K562 (cell line): Measurements from ENCODE around the gene DNAJB13.

ENCODE experiments used
- ATF1 ChIP-seq, 2 experiments: fragments of 450-650 bp in 1 of 2; IDR thresholded peaks; 2 replicates each; pipeline ENCODE4 v1.6.1; 2016; ENCODE audit warnings: missing compliant biosample characterization in 1 of 2, missing genetic modification characterization in 1 of 2
- EZH2 ChIP-seq: IDR thresholded peaks from 2 replicates; pipeline ENCODE4 v1.6.1; 2012; ENCODE audit warnings: low read depth, mild to moderate bottlenecking, inconsistent platforms, low read length, borderline replicate concordance
- MTF1 ChIP-seq: fragments of 250-450 bp; sonication (Bioruptor Pico); IDR thresholded peaks from 2 replicates; pipeline ENCODE4 v1.9.0; 2021; ENCODE audit warnings: moderate library complexity, mild to moderate bottlenecking, inconsistent platforms, borderline replicate concordance
- RAD21 ChIP-seq, 2 experiments: fragments of 250-450 bp in 1 of 2; fragments of 450-650 bp in 1 of 2; sonication (Bioruptor Pico) in 1 of 2; formaldehyde crosslinking in 1 of 2; IDR thresholded peaks in 1 of 2; conservative IDR thresholded peaks in 1 of 2; 2 replicates each; pipeline versions ENCODE4 v1.4.0 to v1.8.0; 2020 to 2022; ENCODE audit warnings: mild to moderate bottlenecking in 2 of 2, moderate library complexity in 1 of 2
- RFX1 ChIP-seq: fragments of 450-650 bp; IDR thresholded peaks from 2 replicates; pipeline ENCODE4 v1.6.1; 2016; ENCODE audit warnings: mild to moderate bottlenecking, moderate library complexity
- SUPT5H ChIP-seq: fragments of 450-650 bp; IDR thresholded peaks from 2 replicates; pipeline ENCODE4 v1.6.1; 2016
- TAF7 ChIP-seq: fragments of 450-650 bp; IDR thresholded peaks from 2 replicates; pipeline ENCODE4 v1.6.1; 2016; ENCODE audit warnings: missing genetic modification characterization, missing compliant biosample characterization
- THRAP3 ChIP-seq: fragments of 450-650 bp; IDR thresholded peaks from 2 replicates; pipeline ENCODE4 v1.6.1; 2016; ENCODE audit warnings: mild to moderate bottlenecking, inconsistent platforms, borderline replicate concordance
- U2AF2 ChIP-seq: fragments of 200-400 bp; formaldehyde crosslinking; optimal IDR thresholded peaks from 2 replicates; pipeline ENCODE3; 2017; ENCODE audit warnings: low read depth, mild to moderate bottlenecking, low read length
- XRCC5 ChIP-seq: fragments of 200-400 bp; formaldehyde crosslinking; IDR thresholded peaks from 2 replicates; pipeline ENCODE4 v1.6.1; 2017; ENCODE audit warnings: low read depth, mild to moderate bottlenecking, low read length
- TF ChIP-seq, protein P1 (sequence below), 3 experiments: fragments of 200-800 bp in 1 of 3; fragments of 250-450 bp in 1 of 3; fragments of 450-650 bp in 1 of 3; sonication (Bioruptor Pico) in 1 of 3; sonication (Bioruptor generic) in 1 of 3; formaldehyde crosslinking in 1 of 3; IDR thresholded peaks; 2 replicates each; pipeline versions ENCODE4 v1.6.1 to v1.8.0; 2016 to 2022; ENCODE audit warnings: mild to moderate bottlenecking in 2 of 3, missing genetic modification characterization in 2 of 3, missing compliant biosample characterization in 1 of 3, moderate library complexity in 1 of 3
- TF ChIP-seq, protein P2 (sequence below): sonication (generic); formaldehyde crosslinking; IDR thresholded peaks from 2 replicates; pipeline ENCODE4 v1.9.0; 2022; ENCODE audit warnings: mild to moderate bottlenecking, missing genetic modification reagents
- TF ChIP-seq, protein P3 (sequence below): fragments of 250-450 bp; sonication (Bioruptor Pico); IDR thresholded peaks from 2 replicates; pipeline ENCODE4 v1.5.0; 2021
- TF ChIP-seq, protein P4 (sequence below), 3 experiments: IDR thresholded peaks in 2 of 3; conservative IDR thresholded peaks in 1 of 3; 2 replicates each; pipeline ENCODE4 v1.5.1; 2011 to 2012; ENCODE audit warnings: low read length in 3 of 3, mild to moderate bottlenecking in 3 of 3, control low read depth in 2 of 3, improper control_type of control experiment in 1 of 3, inconsistent platforms in 1 of 3, low read depth in 1 of 3, mixed read lengths in 1 of 3, moderate library complexity in 1 of 3; ENCODE audit not compliant: insufficient read depth in 2 of 3

DNA sequence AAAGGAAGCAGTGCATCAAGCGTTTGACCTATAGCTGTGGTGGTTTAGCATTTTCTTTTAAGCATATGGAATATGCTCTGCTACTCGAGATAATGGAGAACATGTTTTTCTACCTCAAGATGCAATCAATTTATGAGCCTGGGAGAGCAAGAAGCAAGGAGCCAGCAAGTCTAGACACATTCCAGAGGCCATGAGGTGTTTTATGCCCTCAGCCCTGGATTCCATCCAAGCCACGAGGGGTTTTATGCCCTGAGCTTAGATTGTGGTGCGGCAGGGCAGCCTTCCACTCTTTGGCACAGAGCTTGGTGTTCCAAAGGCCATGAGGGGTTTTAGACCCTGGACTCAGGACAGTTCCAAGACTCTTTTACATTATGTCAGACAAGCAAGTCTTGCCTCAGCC is 11.7 kb upstream of the DNAJB13 start:
- TF ChIP-seq, protein P1, sequence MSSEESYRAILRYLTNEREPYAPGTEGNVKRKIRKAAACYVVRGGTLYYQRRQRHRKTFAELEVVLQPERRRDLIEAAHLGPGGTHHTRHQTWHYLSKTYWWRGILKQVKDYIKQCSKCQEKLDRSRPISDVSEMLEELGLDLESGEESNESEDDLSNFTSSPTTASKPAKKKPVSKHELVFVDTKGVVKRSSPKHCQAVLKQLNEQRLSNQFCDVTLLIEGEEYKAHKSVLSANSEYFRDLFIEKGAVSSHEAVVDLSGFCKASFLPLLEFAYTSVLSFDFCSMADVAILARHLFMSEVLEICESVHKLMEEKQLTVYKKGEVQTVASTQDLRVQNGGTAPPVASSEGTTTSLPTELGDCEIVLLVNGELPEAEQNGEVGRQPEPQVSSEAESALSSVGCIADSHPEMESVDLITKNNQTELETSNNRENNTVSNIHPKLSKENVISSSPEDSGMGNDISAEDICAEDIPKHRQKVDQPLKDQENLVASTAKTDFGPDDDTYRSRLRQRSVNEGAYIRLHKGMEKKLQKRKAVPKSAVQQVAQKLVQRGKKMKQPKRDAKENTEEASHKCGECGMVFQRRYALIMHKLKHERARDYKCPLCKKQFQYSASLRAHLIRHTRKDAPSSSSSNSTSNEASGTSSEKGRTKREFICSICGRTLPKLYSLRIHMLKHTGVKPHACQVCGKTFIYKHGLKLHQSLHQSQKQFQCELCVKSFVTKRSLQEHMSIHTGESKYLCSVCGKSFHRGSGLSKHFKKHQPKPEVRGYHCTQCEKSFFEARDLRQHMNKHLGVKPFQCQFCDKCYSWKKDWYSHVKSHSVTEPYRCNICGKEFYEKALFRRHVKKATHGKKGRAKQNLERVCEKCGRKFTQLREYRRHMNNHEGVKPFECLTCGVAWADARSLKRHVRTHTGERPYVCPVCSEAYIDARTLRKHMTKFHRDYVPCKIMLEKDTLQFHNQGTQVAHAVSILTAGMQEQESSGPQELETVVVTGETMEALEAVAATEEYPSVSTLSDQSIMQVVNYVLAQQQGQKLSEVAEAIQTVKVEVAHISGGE (CRISPR knock-in tag; IDR thresholded peaks at IDR 0.05): no peak
- TF ChIP-seq XRCC5 (no peak), EZH2 (no peak), RFX1 (no peak), U2AF2 (no peak), MTF1 (CRISPR knock-in tag) (no peak), SUPT5H (no peak), RAD21 (CRISPR knock-in tag; conservative IDR thresholded peaks at IDR 0.05 in 1 of 2, IDR thresholded peaks at IDR 0.05 in 1 of 2) (no peak), TAF7 (tag) (no peak), ATF1 (CRISPR knock-in tag; IDR thresholded peaks at IDR 0.05) (no peak), ATF1 (tag; IDR thresholded peaks at IDR 0.05) (no peak), THRAP3 (no peak)
- TF ChIP-seq, protein P2, sequence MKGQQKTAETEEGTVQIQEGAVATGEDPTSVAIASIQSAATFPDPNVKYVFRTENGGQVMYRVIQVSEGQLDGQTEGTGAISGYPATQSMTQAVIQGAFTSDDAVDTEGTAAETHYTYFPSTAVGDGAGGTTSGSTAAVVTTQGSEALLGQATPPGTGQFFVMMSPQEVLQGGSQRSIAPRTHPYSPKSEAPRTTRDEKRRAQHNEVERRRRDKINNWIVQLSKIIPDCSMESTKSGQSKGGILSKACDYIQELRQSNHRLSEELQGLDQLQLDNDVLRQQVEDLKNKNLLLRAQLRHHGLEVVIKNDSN (CRISPR knock-in tag): no peak
- TF ChIP-seq, protein P3, sequence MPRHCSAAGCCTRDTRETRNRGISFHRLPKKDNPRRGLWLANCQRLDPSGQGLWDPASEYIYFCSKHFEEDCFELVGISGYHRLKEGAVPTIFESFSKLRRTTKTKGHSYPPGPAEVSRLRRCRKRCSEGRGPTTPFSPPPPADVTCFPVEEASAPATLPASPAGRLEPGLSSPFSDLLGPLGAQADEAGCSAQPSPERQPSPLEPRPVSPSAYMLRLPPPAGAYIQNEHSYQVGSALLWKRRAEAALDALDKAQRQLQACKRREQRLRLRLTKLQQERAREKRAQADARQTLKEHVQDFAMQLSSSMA (CRISPR knock-in tag): no peak
- TF ChIP-seq, protein P4, sequence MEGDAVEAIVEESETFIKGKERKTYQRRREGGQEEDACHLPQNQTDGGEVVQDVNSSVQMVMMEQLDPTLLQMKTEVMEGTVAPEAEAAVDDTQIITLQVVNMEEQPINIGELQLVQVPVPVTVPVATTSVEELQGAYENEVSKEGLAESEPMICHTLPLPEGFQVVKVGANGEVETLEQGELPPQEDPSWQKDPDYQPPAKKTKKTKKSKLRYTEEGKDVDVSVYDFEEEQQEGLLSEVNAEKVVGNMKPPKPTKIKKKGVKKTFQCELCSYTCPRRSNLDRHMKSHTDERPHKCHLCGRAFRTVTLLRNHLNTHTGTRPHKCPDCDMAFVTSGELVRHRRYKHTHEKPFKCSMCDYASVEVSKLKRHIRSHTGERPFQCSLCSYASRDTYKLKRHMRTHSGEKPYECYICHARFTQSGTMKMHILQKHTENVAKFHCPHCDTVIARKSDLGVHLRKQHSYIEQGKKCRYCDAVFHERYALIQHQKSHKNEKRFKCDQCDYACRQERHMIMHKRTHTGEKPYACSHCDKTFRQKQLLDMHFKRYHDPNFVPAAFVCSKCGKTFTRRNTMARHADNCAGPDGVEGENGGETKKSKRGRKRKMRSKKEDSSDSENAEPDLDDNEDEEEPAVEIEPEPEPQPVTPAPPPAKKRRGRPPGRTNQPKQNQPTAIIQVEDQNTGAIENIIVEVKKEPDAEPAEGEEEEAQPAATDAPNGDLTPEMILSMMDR (IDR thresholded peaks at IDR 0.05 in 2 of 3, conservative IDR thresholded peaks at IDR 0.05 in 1 of 3; ENCODE audit: insufficient read depth in 2 of 3, low read depth in 1 of 3, low read length in 3 of 3): no peak
